ENCODE measurements around the gene KHK. TPM values are rescaled to one million over a fixed set of nuclear protein-coding genes. Genes with fewer than 3 reads are reported as not detected.

KHK gene
- total and polyA plus RNA-seq, 2 experiments from 2014 or later, result 0.51 TPM; not detected in 1

DNA sequence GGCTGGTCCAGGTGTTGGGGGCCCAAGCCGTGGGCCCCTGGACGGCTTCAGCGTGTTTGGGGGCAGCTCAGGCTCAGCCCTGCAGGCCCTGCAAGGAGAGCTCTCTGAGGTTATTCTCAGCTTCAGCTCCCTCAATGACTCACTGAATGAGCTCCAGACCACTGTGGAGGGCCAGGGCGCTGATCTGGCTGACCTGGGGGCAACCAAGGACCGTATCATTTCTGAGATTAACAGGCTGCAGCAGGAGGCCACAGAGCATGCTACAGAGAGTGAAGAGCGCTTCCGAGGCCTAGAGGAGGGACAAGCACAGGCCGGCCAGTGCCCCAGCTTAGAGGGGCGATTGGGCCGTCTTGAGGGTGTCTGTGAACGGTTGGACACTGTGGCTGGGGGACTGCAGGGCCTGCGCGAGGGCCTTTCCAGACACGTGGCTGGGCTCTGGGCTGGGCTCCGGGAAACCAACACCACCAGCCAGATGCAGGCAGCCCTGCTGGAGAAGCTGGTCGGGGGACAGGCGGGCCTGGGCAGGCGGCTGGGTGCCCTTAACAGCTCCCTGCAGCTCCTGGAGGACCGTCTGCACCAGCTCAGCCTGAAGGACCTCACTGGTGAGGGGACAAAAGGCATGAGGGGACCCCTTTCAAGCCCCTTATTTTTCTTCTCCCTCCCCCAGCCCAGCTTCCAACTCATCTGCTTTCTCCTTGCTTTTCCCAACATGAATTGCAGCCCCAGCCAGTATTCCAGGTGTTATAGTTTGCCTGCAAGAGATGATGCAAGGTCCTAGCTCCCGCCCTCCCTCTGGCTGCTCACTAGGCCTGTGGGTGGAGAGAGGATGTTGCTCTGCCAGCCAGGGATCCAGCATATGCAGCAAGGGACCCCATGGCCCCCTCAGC, 2.9 kb upstream of the KHK start:
- Histone ChIP-seq H3K4me2 (ENCODE audit: unreplicated experiment) (no peak overlapping the region), H3K9me2 (ENCODE audit: insufficient read depth) (no peaks in the 10 kb centered on the region), H3K4me1 (ENCODE audit: insufficient read depth) (peaks cover 16% of the 10 kb centered on the region), H3K36me3 (ENCODE audit: low read depth) (no peaks in the 10 kb centered on the region), H3K79me2 (ENCODE audit: insufficient read depth) (peaks cover 33% of the 10 kb centered on the region), H3K27ac (no peak overlapping the region), H2AFZ (no peak overlapping the region), H4K20me1 (ENCODE audit: insufficient read depth) (no peaks in the 10 kb centered on the region), H3K9me3 (ENCODE audit: low read depth) (no peaks in the 10 kb centered on the region), H3F3A (ENCODE audit: insufficient read depth) (peaks cover 13% of the 10 kb centered on the region), H3K9ac (no peak overlapping the region), H3K4me3 (no peak overlapping the region), H3K27me3 (replicated peaks; ENCODE audit: insufficient read depth) (no peaks in the 10 kb centered on the region)
- DNase-seq, result no peak
- in situ Hi-C loops (cut with MboI), result no loop called here
- WGBS, 2 experiments (ENCODE audit: low coverage in 1 of 2, low lambda C conversion rate in 2 of 2, missing lambda C conversion rate in 2 of 2), result 82 to 86% methylated on average over 19 to 20 of the region's 20 CpGs
- no peak for TF ChIP-seq EZH2 (IDR thresholded peaks at IDR 0.05; ENCODE audit: insufficient read depth, poor library complexity, severe bottlenecking)
- TF ChIP-seq EZH2phosphoT487 (IDR thresholded peaks at IDR 0.05; ENCODE audit: insufficient read depth, low read depth), result no peak

- no peak overlapping the region for H3K4me3 ChIP-seq
- no peaks in the 10 kb centered on the region for H3K36me3 ChIP-seq (ENCODE audit: low read depth)
- no peaks in the 10 kb centered on the region for H3K9me2 ChIP-seq (ENCODE audit: insufficient read depth)
- peaks cover 13% of the 10 kb centered on the region for H3F3A ChIP-seq (ENCODE audit: insufficient read depth)
- TF ChIP-seq EZH2 (IDR thresholded peaks at IDR 0.05; ENCODE audit: insufficient read depth, poor library complexity, severe bottlenecking) (no peak), EZH2phosphoT487 (IDR thresholded peaks at IDR 0.05; ENCODE audit: insufficient read depth, low read depth) (no peak)
- H3K9me3 ChIP-seq (ENCODE audit: low read depth), result no peaks in the 10 kb centered on the region
- H3K27me3 ChIP-seq (replicated peaks; ENCODE audit: insufficient read depth), result no peaks in the 10 kb centered on the region
- no peak overlapping the region for H2AFZ ChIP-seq
- no peak overlapping the region for H3K9ac ChIP-seq
- in situ Hi-C loops (cut with MboI), result no loop called here
- peaks cover 16% of the 10 kb centered on the region for H3K4me1 ChIP-seq (ENCODE audit: insufficient read depth)
- peaks cover 24% of the 10 kb centered on the region for H3K79me2 ChIP-seq (ENCODE audit: insufficient read depth)
- no peak for DNase-seq
- no peaks in the 10 kb centered on the region for H4K20me1 ChIP-seq (ENCODE audit: insufficient read depth)
- no peak overlapping the region for H3K4me2 ChIP-seq (ENCODE audit: unreplicated experiment)
- 94 to 95% methylated on average over 6 of the region's 6 CpGs for WGBS, 2 experiments (ENCODE audit: low coverage in 1 of 2, low lambda C conversion rate in 2 of 2, missing lambda C conversion rate in 2 of 2)
- no peak overlapping the region for H3K27ac ChIP-seq
Observed at GRCh38 chr2:27084297-27085061, 2.1 kb upstream of the KHK start.

GRCh38 chr2:27085062-27085672, 1.4 kb upstream of the KHK start:
- peak overlapping the region; percentile 59 for H3K27ac ChIP-seq
- peak overlapping the region; percentile 75 for H3K4me2 ChIP-seq (ENCODE audit: unreplicated experiment)
- H3K9ac ChIP-seq, result peak overlapping the region; percentile 74
- no peaks in the 10 kb centered on the region for H3K36me3 ChIP-seq (ENCODE audit: low read depth)
- peaks cover 12% of the 10 kb centered on the region for H3K4me1 ChIP-seq (ENCODE audit: insufficient read depth)
- DNase-seq, result no peak
- no peak overlapping the region for H2AFZ ChIP-seq
- no peak for TF ChIP-seq EZH2 (IDR thresholded peaks at IDR 0.05; ENCODE audit: insufficient read depth, poor library complexity, severe bottlenecking)
- no peak for TF ChIP-seq EZH2phosphoT487 (IDR thresholded peaks at IDR 0.05; ENCODE audit: insufficient read depth, low read depth)
- no peaks in the 10 kb centered on the region for H3K27me3 ChIP-seq (replicated peaks; ENCODE audit: insufficient read depth)
- peak overlapping the region; percentile 73 for H3K4me3 ChIP-seq
- WGBS, 2 experiments (ENCODE audit: low coverage in 1 of 2, low lambda C conversion rate in 2 of 2, missing lambda C conversion rate in 2 of 2), result 47% methylated on average over 10 of the region's 10 CpGs
- no peaks in the 10 kb centered on the region for H3K9me2 ChIP-seq (ENCODE audit: insufficient read depth)
- H3K9me3 ChIP-seq (ENCODE audit: low read depth), result no peaks in the 10 kb centered on the region
- H3K79me2 ChIP-seq (ENCODE audit: insufficient read depth), result peaks cover 18% of the 10 kb centered on the region
- peaks cover 13% of the 10 kb centered on the region for H3F3A ChIP-seq (ENCODE audit: insufficient read depth)
- no peaks in the 10 kb centered on the region for H4K20me1 ChIP-seq (ENCODE audit: insufficient read depth)
- in situ Hi-C loops (cut with MboI), result no loop called here

GRCh38 chr2:27085673-27086089, 891 bp upstream of the KHK start:
- peaks cover 7% of the 10 kb centered on the region; the same call in 1 of the 2 replicates for H3K4me1 ChIP-seq (ENCODE audit: insufficient read depth)
- H3K36me3 ChIP-seq (ENCODE audit: low read depth), result no peaks in the 10 kb centered on the region
- H3K9ac ChIP-seq, result peak overlapping the region; percentile 74
- no peaks in the 10 kb centered on the region for H3K27me3 ChIP-seq (replicated peaks; ENCODE audit: insufficient read depth)
- peaks cover 13% of the 10 kb centered on the region for H3F3A ChIP-seq (ENCODE audit: insufficient read depth)
- H3K9me3 ChIP-seq (ENCODE audit: low read depth), result no peaks in the 10 kb centered on the region
- TF ChIP-seq EZH2phosphoT487 (IDR thresholded peaks at IDR 0.05; ENCODE audit: insufficient read depth, low read depth) (no peak), EZH2 (IDR thresholded peaks at IDR 0.05; ENCODE audit: insufficient read depth, poor library complexity, severe bottlenecking) (no peak)
- H3K4me3 ChIP-seq, result peak overlapping the region; percentile 73
- H3K79me2 ChIP-seq (ENCODE audit: insufficient read depth), result peaks cover 12% of the 10 kb centered on the region
- peak overlapping the region; percentile 63 for H2AFZ ChIP-seq
- peak overlapping the region; percentile 59 for H3K27ac ChIP-seq
- H4K20me1 ChIP-seq (ENCODE audit: insufficient read depth), result no peaks in the 10 kb centered on the region
- WGBS, 2 experiments (ENCODE audit: low coverage in 1 of 2, low lambda C conversion rate in 2 of 2, missing lambda C conversion rate in 2 of 2), result 0 to 3% methylated on average over 23 to 28 of the region's 38 CpGs
- in situ Hi-C loops (cut with MboI), result no loop called here
- DNase-seq, result peak; percentile 87
- no peaks in the 10 kb centered on the region for H3K9me2 ChIP-seq (ENCODE audit: insufficient read depth)
- H3K4me2 ChIP-seq (ENCODE audit: unreplicated experiment), result peak overlapping the region; percentile 75
